Fibroblast of mammary gland (primary cell): ENCODE data around the gene NUMB.

ENCODE experiments used
- DNase-seq: peaks from one replicate; pipeline ENCODE4 v3.0.0-alpha.2; 2010; ENCODE audit warnings: low read depth
- H3K4me3 ChIP-seq: 2 replicates; pipeline ENCODE4 v1.5.1; 2011; ENCODE audit warnings: low read depth, mild to moderate bottlenecking, low read length, moderate library complexity; ENCODE audit not compliant: control insufficient read depth
- TF ChIP-seq, protein P1 (sequence below): conservative IDR thresholded peaks from 2 replicates; pipeline ENCODE4 v1.5.1; 2011; ENCODE audit warnings: low read depth, low read length, inconsistent platforms; ENCODE audit not compliant: control insufficient read depth, insufficient read depth

The NUMB gene

DNA sequence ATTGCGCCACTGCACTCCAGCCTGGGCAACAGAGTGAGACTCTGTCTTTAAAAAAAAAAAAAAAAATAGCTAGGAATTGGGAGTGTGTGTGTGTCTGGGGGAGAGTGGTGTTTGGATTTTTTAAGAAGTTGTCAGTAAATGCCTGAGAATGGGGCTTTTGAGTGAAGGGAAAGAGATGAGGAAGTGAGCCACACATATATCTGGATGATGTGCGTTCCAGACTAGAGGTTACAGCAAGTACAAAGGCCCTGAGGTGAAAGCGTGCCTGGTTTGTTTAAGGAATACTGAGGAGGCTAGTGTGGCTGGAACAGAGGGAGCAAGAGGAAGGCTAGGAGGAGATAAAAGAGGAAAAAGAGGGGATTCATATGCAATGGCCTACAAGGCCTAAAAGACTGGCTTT, 151.1 kb downstream of the NUMB start:
- no peak for DNase-seq
- TF ChIP-seq, protein P1, sequence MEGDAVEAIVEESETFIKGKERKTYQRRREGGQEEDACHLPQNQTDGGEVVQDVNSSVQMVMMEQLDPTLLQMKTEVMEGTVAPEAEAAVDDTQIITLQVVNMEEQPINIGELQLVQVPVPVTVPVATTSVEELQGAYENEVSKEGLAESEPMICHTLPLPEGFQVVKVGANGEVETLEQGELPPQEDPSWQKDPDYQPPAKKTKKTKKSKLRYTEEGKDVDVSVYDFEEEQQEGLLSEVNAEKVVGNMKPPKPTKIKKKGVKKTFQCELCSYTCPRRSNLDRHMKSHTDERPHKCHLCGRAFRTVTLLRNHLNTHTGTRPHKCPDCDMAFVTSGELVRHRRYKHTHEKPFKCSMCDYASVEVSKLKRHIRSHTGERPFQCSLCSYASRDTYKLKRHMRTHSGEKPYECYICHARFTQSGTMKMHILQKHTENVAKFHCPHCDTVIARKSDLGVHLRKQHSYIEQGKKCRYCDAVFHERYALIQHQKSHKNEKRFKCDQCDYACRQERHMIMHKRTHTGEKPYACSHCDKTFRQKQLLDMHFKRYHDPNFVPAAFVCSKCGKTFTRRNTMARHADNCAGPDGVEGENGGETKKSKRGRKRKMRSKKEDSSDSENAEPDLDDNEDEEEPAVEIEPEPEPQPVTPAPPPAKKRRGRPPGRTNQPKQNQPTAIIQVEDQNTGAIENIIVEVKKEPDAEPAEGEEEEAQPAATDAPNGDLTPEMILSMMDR, result no peak
- no peak overlapping the region for H3K4me3 ChIP-seq

DNA sequence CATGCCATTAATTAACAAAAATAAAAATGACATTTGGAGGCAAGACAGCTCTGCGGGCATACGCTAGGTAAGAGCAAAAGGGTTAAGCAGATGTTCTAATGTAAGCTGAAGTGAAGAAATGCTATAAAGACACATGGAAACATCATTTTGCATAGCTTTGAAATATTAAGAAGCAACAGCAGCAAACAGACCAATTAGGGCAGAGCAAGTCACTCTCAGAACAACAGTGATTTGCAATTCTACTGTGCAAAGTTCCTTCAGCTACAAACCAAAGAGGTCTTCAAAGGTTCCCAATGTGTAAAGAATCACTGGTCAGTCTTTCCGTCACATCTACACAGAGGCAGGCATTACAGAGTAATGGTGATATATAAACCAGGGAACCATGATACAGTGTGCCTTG, 152.8 kb downstream of the NUMB start:
- TF ChIP-seq, protein P1, result no peak
- H3K4me3 ChIP-seq, result no peak overlapping the region

DNA sequence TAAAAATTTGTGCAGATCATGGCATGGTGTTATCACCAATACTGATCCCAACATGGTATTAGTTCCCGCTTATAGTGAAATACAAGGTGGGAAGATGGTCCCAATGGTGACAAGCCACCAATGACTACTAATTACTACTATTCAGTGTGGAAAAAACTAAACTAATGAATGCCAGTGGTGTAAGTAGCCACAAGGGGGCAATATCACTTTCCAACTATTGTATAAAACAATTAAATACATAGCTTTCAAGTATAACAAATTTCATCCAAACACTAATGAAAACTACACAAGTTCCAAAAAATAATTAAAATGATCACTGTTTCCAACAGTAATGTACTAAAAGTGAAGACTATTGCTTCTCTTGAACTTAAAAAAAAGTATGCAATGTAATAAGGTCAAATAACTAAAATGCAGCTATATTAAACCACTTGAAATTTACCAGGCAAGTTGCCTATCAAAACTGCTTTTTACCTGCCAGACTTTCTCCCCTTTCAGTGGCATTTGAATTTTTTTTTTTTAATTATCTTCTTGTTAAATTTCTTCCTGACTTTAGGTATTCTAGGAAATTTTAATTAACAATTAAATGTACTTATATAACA, 163.0 kb downstream of the NUMB start:
- TF ChIP-seq, protein P1, result peak; percentile 71
- H3K4me3 ChIP-seq, result no peak overlapping the region
- DNase-seq, result peak; percentile 53

More for the DNA sequence above, 152.8 kb downstream of the NUMB start:
- no peak for DNase-seq

DNA sequence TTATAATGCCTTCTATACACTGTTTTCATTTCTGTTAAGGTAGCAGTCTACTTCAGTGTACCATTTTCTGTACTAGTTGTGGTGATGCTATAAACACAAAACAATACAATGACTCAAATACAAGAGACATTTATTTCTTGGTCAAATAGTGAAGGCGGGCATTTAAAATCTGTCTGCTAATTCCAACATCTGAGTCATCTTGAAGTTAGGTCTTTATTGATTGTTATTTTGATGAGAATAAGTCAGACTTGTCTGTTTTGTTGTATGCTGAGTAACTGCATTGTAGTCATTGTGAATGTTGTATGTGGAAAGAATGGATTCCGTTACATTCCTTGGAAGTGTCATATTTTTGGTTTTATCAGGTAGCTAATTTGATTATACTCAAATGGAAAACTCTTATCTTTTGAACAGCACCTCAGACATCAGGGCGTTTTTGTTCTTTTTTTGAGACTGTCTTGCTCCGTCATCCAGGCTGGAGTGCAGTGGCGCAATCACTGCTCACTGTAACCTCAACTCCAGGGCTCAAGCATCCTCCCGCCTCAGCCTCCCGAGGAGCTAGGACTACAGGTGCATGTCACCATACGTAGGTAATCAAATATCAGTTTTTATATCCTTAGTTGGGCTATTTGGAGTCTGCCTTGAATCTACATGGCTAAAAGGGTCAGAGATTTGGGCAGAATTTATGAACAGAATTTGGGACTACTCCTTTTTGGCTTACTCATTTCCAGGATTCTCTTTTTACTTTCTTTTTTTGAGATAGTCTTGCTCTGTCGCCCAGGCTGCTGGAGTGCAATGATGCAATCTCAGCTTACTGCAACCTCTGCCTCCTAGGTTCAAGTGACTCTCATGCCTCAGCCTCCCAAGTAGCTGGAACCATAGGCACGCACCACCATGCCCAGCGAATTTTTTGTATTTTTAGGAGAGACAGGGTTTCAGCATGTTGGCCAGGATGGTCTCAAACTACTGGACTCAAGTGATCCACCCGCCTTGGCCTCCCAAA, 164.3 kb downstream of the NUMB start:
- TF ChIP-seq, protein P1, result no peak
- H3K4me3 ChIP-seq, result no peak overlapping the region
- DNase-seq, result peak; percentile 20

DNA sequence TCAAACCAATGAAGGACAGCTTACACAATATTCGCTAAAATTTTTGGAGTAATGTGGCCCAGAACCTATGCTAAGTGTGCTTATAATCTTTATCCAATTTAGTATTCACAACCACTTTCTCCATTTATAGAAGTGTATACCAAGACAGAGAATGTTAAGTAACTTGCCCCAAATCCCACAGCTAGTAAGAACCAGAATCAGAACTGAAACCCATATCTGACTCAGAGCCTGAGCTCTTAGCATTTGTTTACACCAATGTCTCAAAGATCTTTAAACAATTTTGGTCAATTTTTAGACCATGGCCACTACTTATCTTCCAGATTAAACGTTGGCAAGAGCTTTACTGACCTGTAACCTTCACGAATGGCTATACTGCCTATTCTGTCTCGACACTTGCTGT, 168.1 kb downstream of the NUMB start:
- TF ChIP-seq, protein P1, result no peak
- no peak overlapping the region for H3K4me3 ChIP-seq
- DNase-seq, result no peak

DNA sequence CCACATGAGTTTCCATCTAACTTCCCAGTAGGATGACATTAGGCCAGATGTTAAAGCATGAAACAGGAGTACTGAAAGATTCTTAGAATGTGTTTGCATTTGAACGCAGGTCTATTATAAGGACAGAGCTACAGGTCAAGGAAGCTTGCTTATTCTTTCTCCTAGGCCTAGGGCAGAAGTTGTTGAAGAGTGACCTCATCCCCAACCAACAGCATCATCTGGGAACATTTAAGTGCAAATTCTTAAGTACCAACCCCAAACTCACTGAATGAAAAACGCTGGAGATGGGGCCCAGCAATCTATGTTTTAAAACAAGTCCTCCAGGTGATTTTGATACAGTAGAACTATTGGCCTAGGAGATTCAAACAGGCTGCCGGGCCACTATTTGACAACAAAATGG, 168.6 kb downstream of the NUMB start:
- H3K4me3 ChIP-seq, result no peak overlapping the region
- DNase-seq, result peak; percentile 41
- TF ChIP-seq, protein P1, result no peak
